Activated CD4-positive, alpha-beta T cell treated with anti-CD3 and anti-CD28 coated beads, Interleukin-2, amount 50 U/mL, for 24 hours (primary cell): Measurements from ENCODE around the gene RGS10.
"Not testable (repeated sequence)": the region's sequence is repeated elsewhere in the genome, so short reads cannot be mapped to it uniquely, and the experiment has no call there.

Experiments used
- DNase-seq, 2 donors: peaks; one replicate each; pipeline ENCODE4 v3.0.0-alpha.2; 2020; ENCODE audit warnings: low read depth in 1 of 2, low spot score in 1 of 2

RGS10 gene

GRCh38 chr10:119542357-119542987 lies at the start of gene RGS10:
Gene RGS10 (minus strand): TSS chr10:119542719. CDS start chr10:119542638, 81 bp downstream.
- DNase-seq = peak; percentile 75 to 82

- no peak for DNase-seq
Observed at GRCh38 chr10:119588071-119588470, 45.6 kb upstream of the RGS10 start.

DNA sequence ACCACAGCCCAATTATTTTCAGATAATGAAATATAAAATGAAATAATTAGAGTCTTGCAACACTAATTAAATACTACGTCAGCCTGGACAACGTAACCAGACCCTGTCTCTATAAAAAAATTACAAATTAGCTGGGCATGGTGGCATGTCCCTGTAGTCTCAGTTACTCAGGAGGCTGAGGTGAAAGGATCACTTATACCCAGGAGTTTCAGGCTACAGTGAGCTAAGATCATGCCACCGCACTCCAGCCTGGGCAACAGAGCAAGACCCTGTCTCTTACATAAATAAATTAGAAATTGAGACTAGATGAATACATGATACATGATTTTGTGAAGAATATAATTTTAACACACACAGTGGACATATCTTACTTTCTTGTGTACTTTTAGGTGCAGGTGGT lies 35.8 kb upstream of the RGS10 start:
- DNase-seq = no peak

DNA sequence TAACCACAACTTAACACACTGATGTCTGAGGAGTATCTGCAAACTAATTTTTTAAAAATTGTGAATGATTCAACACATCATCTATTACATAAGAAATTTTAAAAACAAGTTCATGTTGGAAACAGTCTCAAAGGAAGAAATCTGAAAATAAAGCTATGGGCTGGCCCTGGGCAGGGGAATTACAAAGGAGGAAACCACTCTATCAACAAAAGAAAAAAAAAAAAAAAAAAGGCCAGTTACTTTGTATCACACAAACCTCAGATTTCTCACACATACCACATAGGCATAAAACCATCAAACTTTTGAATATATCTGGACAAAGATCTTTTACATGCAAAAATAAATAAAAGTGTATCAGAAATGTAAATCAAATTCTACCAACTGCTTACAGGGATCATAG lies 33.5 kb upstream of the RGS10 start:
- DNase-seq = no peak

DNA sequence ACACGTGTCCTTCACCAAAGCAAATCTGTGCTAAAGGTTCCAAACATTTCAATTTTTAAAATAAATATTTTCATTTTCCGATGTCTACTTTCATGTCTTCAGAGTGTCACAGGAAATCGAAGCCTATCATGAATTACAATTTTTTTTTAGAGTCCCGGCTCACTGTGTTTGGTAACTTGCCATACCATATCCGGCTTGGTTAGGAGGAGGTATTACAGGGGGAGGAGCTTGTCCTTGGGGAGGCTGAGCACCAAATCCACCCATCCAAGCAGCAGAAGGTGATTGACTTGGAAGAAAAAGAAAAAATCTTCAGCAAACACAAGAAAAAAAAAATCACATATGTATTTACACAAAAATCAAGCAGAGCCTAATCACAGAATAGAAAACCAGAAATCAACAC lies 33.0 kb upstream of the RGS10 start:
- peak in 1 of 2 donors; percentile 5 for DNase-seq

- no peak for DNase-seq
Observed at GRCh38 chr10:119567978-119568377, 25.5 kb upstream of the RGS10 start.

DNA sequence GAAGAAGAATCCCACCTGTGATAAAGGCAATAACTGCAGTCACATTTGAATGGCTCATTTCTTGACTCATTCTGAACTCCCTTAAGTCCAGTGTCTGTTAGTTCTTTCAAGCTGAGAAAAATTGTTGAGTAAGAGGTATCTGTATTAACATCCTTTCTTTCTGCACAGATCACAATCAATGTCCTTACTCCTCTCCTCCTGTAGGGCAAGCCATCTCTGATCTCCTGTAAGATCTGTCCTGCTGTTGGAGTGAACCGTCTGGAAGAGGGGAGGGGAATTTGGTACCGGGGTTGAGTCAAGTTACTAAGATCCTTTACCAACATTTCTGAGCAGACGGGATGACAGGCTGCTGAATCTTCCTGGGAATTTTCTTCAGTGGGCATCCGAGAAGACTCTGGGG lies 19.6 kb upstream of the RGS10 start:
- DNase-seq = no peak

DNA sequence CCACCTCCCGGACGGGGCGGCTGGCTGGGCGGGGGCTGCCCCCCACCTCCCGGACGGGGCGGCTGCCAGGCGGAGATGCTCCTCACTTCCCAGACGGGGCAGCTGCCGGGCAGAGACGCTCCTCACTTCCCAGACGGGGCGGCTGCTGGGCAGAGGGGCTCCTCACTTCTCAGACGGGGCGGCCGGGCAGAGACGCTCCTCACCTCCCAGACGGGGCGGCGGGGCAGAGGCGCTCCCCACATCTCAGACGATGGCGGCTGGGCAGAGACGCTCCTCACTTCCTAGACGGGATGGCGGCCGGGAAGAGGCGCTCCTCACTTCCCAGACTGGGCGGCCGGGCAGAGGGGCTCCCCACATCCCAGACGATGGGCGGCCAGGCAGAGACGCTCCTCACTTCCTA lies 17.0 kb upstream of the RGS10 start:
- DNase-seq = not testable (repeated sequence)

DNA sequence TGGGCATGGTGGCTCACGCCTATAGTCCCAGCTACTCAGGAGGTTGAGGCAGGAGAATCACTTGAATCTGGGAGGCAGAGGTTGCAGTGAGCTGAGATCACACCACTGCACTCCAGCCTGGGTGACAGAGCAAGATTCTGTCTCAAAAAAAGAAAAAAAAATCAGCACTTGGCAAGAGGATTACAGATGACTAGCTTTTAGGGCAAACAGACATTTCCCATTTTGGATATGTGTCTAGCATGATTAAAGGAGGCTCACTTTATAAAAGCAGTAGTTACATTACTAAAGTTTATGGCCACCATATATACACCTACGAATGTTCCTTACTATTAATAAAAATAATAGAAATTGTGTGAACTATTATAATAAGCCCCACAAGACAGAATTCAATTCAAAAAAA lies 13.6 kb upstream of the RGS10 start:
- not testable (repeated sequence) for DNase-seq

DNA sequence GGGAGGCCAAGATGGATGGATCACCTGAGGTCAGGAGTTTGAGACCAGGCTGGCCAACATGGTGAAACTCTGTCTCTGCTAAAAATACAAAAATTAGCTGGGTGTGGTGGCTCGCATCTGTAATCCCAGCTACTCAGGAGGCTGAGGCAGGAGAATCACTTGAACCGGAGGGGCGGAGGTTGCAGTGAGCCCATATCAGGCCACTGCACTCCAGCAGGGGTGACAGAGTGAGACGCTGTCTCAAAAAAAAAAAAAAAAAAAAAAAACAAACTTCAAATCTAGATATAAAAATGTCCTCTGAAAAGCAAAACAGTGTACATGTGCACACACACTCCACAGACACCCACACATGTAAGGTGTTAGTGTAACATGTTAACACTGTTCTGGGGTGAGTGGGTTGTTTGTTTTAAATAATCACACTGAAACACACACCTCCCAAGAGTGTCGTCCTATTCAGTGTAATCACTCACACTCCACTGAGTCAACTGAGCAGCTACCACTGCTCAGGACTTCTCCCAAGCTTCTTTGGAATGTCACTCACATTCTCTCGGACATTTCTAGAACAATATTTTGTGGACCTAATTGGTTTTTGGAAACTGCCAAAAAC lies 12.8 kb upstream of the RGS10 start:
- DNase-seq = no peak

DNA sequence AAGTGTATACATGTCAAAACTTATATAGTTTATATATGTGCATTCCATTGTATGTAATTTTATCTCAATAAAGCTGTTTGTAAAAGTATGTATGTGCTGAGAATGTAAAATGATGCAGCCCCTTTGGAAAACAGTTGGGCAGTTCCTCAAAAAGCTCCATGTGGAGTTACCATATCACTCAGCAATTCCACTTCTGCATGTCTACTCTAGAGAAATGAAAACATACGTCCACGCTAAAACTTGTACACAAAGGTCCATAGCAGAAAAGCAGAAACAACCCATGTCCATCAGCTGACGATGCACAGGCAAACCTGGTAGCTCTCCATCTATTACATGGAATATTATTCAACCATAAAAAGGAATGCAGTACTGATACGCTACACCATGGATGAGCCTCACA lies 8.3 kb upstream of the RGS10 start:
- DNase-seq = no peak

GRCh38 chr10:119549247-119549999 lies 6.9 kb upstream of the RGS10 start:
- DNase-seq = no peak

DNA sequence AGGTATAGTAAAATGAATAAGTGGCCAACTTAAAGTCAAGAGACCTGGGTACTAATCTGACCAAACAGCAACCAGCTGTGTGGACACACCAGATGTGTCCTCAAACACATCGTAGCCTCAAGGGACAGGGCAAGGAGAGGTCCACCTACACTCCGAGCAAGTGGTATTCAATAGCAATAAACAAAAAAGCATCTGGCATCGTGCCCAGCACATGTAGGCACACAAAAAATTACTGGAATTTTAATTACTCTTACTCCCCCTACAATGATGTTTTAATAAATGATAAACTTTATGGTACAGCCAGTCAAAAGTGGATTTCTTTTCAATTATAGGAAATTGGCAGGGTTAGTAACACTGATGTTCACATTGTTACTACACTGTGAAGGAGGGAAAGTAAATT lies 3.5 kb upstream of the RGS10 start:
- DNase-seq = no peak

- DNase-seq = no peak
Observed at GRCh38 chr10:119545310-119545709, 2.8 kb upstream of the RGS10 start.

DNA sequence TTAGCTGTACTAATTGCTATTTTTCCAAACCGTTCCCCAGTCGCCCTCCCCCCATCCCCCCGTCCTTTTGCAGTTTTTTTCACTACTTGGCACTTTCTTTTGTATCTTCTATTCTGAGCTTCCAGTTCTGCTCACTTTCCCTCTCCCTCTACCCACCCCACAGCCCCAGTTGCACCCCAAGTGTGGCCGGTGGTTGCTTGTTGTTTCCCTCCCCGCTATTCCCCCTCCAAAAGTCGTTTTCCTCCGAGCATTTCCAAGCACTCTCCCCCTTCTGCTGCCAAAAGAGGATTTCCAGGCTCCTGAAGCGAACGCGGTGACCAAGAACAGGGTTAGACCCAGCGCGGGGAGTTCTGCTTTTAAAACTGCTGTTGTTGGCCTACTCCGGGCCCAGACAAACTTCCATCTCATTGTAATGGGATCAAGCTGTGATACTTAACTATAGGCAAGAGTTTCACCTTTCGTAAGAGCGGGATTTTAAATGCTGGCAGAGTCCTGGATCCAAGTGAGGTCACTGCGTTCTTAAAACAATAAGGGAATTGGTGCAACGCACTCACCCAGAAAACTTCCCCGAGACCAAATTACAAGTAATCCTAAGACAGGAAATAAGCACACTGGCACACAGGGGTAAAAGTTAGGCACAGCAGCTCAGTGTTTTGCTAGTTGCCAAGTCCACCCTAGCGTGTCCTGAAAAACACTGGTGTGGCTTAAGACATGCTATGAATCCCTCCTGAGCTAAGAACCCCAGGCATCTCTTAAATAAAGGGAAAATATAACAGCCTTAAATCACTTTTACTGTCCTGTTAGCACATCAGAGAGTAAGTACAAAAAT lies 1.5 kb upstream of the RGS10 start:
- DNase-seq = no peak

DNA sequence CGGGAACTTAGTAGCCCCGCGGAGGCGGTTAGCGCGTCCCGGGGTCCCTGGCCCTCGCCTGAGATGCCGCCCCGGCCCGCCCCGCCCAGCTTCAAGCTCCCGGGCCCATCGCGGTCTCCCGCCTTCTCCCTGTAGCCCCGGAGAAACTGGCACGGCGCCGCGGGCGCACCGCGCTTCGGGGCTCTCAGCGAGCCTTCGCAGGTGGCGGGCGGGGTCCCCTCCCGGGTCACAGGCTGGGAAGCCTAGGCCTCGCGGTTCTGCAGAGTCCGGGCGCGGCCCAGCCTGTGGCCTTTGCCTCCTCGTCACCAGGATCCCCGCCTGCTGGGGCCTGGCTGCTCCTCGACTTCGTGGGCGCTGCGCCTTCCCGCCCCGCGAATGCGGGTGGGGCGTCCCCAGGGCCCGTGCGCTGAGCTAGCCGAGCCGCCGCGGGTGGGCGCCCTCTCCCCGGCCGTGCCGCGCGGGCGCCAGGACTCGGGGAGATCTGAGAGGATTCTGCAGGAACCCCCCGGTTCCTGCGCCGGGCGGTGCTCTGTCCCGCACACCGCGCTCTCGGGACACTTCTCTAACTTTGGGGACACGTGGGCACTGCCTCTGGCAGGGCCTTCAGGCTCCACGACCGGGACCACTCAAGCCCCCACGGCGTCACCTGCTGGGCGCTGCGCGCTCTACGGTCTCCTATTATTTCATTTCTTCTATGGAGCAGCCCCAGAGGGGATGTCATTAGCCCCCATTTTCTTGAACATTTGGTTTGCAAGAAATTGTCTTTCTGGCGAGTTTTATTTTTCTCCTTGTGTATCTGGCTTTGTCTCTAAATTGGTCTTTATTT lies 682 bp upstream of the RGS10 start:
- peak in 1 of 2 donors; percentile 51 for DNase-seq

DNA sequence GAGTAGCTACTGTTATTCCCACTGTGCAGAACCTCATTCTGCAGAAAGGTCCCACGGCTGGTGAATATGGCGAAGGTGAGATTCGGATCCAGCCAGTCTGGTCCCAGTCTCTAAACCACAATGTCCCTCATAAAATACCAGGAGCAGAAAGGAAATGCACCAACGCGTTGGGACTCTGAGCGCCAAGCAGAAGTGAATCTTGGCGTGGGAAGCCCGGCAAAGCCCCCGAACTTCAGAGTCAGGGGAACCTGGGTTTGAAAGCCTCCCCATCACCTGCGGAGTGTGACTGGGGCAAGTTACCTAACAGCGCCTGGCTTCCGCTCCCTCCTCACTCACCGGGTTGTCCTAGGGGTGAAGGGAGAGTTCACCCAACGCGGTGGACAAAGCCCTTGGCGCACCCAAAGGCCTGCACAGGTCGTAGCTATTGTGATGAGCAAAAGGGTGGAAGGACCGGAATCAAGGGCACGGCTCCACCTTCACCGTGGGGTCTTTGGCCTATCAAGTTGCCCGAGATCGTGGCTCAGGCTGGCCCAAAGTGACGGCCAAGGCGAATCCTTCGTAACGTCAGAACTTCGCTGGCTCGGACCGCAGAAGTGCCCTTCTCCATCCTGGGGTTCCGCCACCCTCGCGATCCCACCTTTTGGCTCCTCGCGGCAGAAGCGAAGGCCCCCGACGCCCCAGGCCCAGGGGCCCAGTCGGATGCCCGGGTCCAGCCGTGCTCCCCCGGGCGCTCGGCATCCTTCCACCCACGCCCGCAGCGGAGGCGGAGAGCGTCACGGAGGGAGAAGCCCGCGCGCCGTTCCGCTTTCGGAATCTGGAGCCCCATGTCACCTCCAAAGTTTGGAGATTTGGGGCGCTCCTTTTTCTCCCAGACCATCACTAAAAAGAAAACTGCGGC lies 811 bp downstream of the RGS10 start:
- peak; percentile 45 to 46 for DNase-seq

DNA sequence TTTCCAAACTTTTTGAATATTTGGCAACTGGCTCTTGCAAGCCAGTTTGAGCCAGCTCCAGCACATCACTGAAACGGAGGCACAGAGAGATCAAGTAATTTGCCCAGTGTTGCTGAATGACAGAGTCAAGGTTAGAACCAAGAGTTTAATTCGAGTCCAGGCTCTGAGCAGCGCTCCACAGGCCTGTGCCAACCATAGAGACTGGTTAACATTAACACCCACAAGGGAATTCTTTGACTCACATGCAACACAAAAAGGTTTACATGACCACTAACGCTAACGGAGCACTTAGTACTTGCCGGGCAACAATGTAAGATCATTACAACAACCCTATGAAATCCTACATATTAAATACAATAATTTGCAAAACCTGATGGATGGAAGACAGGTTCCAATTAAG lies 1.5 kb downstream of the RGS10 start:
- no peak for DNase-seq

GRCh38 chr10:119540038-119540437 lies 2.5 kb downstream of the RGS10 start:
- no peak for DNase-seq

DNA sequence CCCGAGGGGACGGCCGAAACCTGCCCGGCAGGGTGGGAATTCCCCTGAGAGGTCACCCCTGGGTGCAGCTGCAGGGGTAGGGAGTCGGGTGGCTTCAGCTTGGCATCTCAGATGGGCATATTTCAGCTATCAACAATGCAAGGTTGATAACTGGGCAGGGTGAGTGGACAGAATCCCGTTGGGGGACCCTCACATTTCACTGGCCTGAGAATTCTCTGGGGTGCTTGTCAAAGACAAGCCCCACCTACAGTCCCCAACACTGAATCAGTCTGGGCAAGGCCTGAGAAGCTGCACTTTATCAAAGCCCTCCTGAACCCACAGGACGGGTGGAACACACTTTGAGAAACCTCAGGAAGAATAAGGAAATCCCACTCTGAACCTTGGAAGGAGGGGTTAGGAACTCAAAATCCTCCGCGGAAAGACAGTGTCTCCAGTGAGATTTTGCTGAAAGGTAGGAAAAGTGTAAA lies 3.1 kb downstream of the RGS10 start:
- no peak for DNase-seq
